Ovary (tissue), 9 donors: Measurements from ENCODE around the gene DDX25. TPM values are rescaled to one million over a fixed set of nuclear protein-coding genes. Genes with fewer than 3 reads are reported as not detected.

ENCODE experiments used
- DNase-seq, 5 donors: peaks; one replicate each; pipeline ENCODE4 v3.0.0-alpha.2; 2019 to 2020
- H3K27ac ChIP-seq, 2 donors: fragments of 200-600 bp; one replicate each; pipeline versions ENCODE4 v1.5.1 to v1.8.0; 2019 to 2022
- H3K27me3 ChIP-seq: fragments of 200-600 bp; one replicate; pipeline ENCODE4 v1.8.0; 2022
- H3K36me3 ChIP-seq: fragments of 200-600 bp; sonication (generic); one replicate; pipeline ENCODE4 v1.5.1; 2019
- H3K4me1 ChIP-seq: one replicate; pipeline ENCODE4 v1.8.1; 2013; ENCODE audit warnings: mild to moderate bottlenecking, moderate library complexity; ENCODE audit not compliant: insufficient read depth
- H3K4me3 ChIP-seq: fragments of 200-600 bp; sonication (generic); one replicate; pipeline ENCODE4 v1.5.1; 2017
- H3K9me3 ChIP-seq, 2 donors: fragments of 200-600 bp in 1 of 2; sonication (generic) in 1 of 2; one replicate each; pipeline versions ENCODE4 v1.5.1 to v1.8.1; 2013 to 2019; ENCODE audit warnings: mild to moderate bottlenecking in 1 of 2, moderate library complexity in 1 of 2
- CTCF ChIP-seq, 3 donors: fragments of 450-650 bp in 2 of 3; fragments of 200-600 bp in 1 of 3; IDR thresholded peaks; one replicate each; pipeline versions ENCODE4 v1.5.1 to v1.8.0; 2016 to 2022; ENCODE audit warnings: antibody characterized with exemption in 3 of 3, mild to moderate bottlenecking in 1 of 3
- EP300 ChIP-seq: sonication (generic); formaldehyde crosslinking; IDR thresholded peaks from one replicate; pipeline ENCODE4 v1.6.1; 2017; ENCODE audit warnings: antibody characterized with exemption
- POLR2A ChIP-seq: fragments of 450-650 bp; IDR thresholded peaks from one replicate; pipeline ENCODE4 v1.6.1; 2017; ENCODE audit warnings: antibody characterized with exemption, mild to moderate bottlenecking, moderate library complexity
- WGBS, 3 donors: extraction: QIAGEN DNeasy Blood & Tissue Kit in 1 of 3; methylation state at CpG; one replicate each; pipeline versions ENCODE4 v1.1.5 to v1.1.7; 2013 to 2017; 5-methylcytosine and 5-hydroxymethylcytosine counted together
- intact Hi-C, 4 donors: fragments of 100-400 bp; cut with DNase I; formaldehyde crosslinking; loops; one replicate each; pipeline versions ENCODE4 v1.11.0 to v1.15.1; 2022 to 2023
- polyA plus RNA-seq, 2 donors: library from polyadenylated mRNA; stranded (reverse); fragments of 200-250 nt in 1 of 2; fragments of 350-450 nt in 1 of 2; fragmentation: Illumina TruSeq in 1 of 2; extraction: RNeasy Lipid Tissue Mini Kit (QIAGEN cat#74804) in 1 of 2; gene quantifications; one replicate each; pipeline ENCODE4 v1.2.3, GENCODE V29; 2013 to 2014
- total RNA-seq, 7 donors: library from RNA; depleted of rRNA in 2 of 7; stranded (reverse); fragments of >200 nt in 2 of 7; fragmentation: NEBNext Ultra II Directional in 3 of 7; extraction: Animal tissue kit (Norgen Biotek cat#: 25700) in 3 of 7; gene quantifications; one replicate each; pipeline versions ENCODE4 v1.1.0 to v1.2.4, GENCODE V29; 2016 to 2023
- donor health status: DM: no; HTN: no; CAD: no; lungs with moderate emphysema.
- donor health status: DM: no; HTN: no; CAD: no.
- donor health status: Bipolar disorder and iron deficiency.
- donor health status: DM: yes; HTN: yes; CAD: no.
- donor health status: DM: no; HTN: no; CAD: no.
- donor health status: DM: yes; HTN: yes; CAD: no.

Gene DDX25
- total and polyA plus RNA-seq, 9 donors, result 0.23 to 0.92 (median 0.58) TPM; not detected in 1

GRCh38 chr11:125942771-125943428, 38.6 kb downstream of the DDX25 start:
- TF ChIP-seq CTCF (IDR thresholded peaks at IDR 0.05) (no peak), POLR2A (no peak), EP300 (no peak)
- DNase-seq, result peak in 1 of 5 donors; percentile 5
- no peaks in the 10 kb centered on the region for H3K36me3 ChIP-seq
- no peak overlapping the region for H3K4me3 ChIP-seq
- no peak overlapping the region for H3K27ac ChIP-seq
- H3K27me3 ChIP-seq, result no peaks in the 10 kb centered on the region
- peaks cover 1% of the 10 kb centered on the region for H3K4me1 ChIP-seq
- 87 to 94% (median 92%) methylated on average over 12 of the region's 12 CpGs for WGBS, 3 donors
- no peaks in the 10 kb centered on the region for H3K9me3 ChIP-seq
- intact Hi-C loops, result loop anchor here in 2 of 4 donors (5.0 to 10.0 kb wide), 2 partner anchors 112 to 249 kb away; no protein-coding TSS in a partner anchor

- Histone ChIP-seq H3K9me3 (no peaks in the 10 kb centered on the region), H3K4me1 (peaks cover 1% of the 10 kb centered on the region), H3K4me3 (no peak overlapping the region), H3K27me3 (no peaks in the 10 kb centered on the region), H3K36me3 (no peaks in the 10 kb centered on the region), H3K27ac (no peak overlapping the region)
- TF ChIP-seq POLR2A (no peak), CTCF (IDR thresholded peaks at IDR 0.05) (no peak), EP300 (no peak)
- DNase-seq, result peak in 1 of 5 donors; percentile 3
- intact Hi-C loops, result loop anchor here in 2 of 4 donors (5.0 to 10.0 kb wide), 2 partner anchors 111 to 248 kb away; no protein-coding TSS in a partner anchor
- 85 to 96% (median 91%) methylated on average over 9 of the region's 9 CpGs for WGBS, 3 donors
These were observed 39.5 kb downstream of the DDX25 start for GRCh38 chr11:125943661-125944349.

GRCh38 chr11:125944350-125945010, 40.2 kb downstream of the DDX25 start:
- Histone ChIP-seq H3K27ac (no peak overlapping the region), H3K27me3 (no peaks in the 10 kb centered on the region), H3K9me3 (no peaks in the 10 kb centered on the region), H3K36me3 (no peaks in the 10 kb centered on the region), H3K4me3 (no peak overlapping the region), H3K4me1 (peaks cover 1% of the 10 kb centered on the region)
- intact Hi-C loops, result loop anchor here in 2 of 4 donors (5.0 to 10.0 kb wide), 2 partner anchors 110 to 248 kb away; no protein-coding TSS in a partner anchor
- TF ChIP-seq EP300, result no peak
- no peak for TF ChIP-seq POLR2A
- TF ChIP-seq CTCF (IDR thresholded peaks at IDR 0.05), result no peak
- peak in 1 of 5 donors; percentile 6 for DNase-seq
- 85 to 91% (median 88%) methylated on average over 13 of the region's 13 CpGs for WGBS, 3 donors

- peaks cover 1% of the 10 kb centered on the region for H3K4me1 ChIP-seq
- TF ChIP-seq CTCF (IDR thresholded peaks at IDR 0.05) (no peak), POLR2A (no peak), EP300 (no peak)
- H3K36me3 ChIP-seq, result no peaks in the 10 kb centered on the region
- no peak overlapping the region for H3K4me3 ChIP-seq
- intact Hi-C loops, result loop anchor here in 2 of 4 donors (10.0 kb wide), 1 partner anchor 110 kb away; no protein-coding TSS in a partner anchor
- peak in 1 of 5 donors; percentile 9 for DNase-seq
- H3K9me3 ChIP-seq, result no peaks in the 10 kb centered on the region
- WGBS, 3 donors, result 59 to 69% (median 60%) methylated on average over 15 of the region's 15 CpGs
- no peaks in the 10 kb centered on the region for H3K27me3 ChIP-seq
- H3K27ac ChIP-seq, result no peak overlapping the region
These were observed 40.9 kb downstream of the DDX25 start for GRCh38 chr11:125945011-125945796.
